GM08714 (cell line): ENCODE measurements around the gene PPP1CA.

ENCODE experiments used
- H3K4me3 ChIP-seq: fragments of 200-500 bp; sonication (Bioruptor generic); 2 replicates; pipeline ENCODE4 v1.5.1; 2014; ENCODE audit warnings: mild to moderate bottlenecking, low read length, inconsistent platforms
- ZNF274 ChIP-seq: IDR thresholded peaks from 2 replicates; pipeline ENCODE4 v1.6.1; 2012; ENCODE audit warnings: mild to moderate bottlenecking, low read depth, low read length

PPP1CA gene

GRCh38 chr11:67416416-67417335 lies 15.0 kb upstream of the PPP1CA start:
- H3K4me3 ChIP-seq, result no peak overlapping the region
- TF ChIP-seq ZNF274, result no peak

- TF ChIP-seq ZNF274, result no peak
- H3K4me3 ChIP-seq, result no peak within 1 kb of the TSS
These were observed 14.0 kb upstream of the PPP1CA start, which contains the start of gene CARNS1 for GRCh38 chr11:67415501-67416304. Gene CARNS1, plus strand, starts transcription at chr11:67415678. Its CDS starts 522 bp downstream, at chr11:67416200.

DNA sequence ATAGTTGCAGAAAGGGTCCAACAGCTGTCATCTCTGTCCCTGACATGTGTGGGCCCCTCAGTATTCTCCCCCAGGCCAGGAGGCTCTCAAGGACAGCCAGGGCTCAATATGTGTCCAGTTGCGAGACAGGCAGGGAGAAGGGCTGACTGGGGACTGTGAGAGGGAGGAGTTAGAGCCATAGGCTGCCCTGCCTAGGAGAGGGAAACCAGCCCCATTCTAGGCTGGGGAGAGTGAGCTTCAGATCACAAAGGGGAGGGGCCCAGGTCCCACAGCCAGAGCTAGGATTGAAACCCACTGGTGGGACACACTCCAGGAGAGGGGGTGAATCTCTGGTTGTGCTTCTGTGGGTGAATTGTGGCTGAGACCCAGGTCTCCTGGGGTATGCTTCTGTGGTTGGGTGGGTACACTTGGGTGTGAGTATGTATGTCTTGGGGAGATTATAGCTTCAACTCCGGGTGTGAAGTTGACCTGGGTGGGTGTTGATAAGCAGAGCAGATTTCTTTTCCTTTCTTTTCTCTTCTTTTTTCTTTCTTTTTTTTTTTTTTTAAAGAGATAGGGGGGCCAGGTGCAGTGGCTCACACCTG lies 11.7 kb upstream of the PPP1CA start:
- TF ChIP-seq ZNF274, result no peak
- no peak overlapping the region for H3K4me3 ChIP-seq

DNA sequence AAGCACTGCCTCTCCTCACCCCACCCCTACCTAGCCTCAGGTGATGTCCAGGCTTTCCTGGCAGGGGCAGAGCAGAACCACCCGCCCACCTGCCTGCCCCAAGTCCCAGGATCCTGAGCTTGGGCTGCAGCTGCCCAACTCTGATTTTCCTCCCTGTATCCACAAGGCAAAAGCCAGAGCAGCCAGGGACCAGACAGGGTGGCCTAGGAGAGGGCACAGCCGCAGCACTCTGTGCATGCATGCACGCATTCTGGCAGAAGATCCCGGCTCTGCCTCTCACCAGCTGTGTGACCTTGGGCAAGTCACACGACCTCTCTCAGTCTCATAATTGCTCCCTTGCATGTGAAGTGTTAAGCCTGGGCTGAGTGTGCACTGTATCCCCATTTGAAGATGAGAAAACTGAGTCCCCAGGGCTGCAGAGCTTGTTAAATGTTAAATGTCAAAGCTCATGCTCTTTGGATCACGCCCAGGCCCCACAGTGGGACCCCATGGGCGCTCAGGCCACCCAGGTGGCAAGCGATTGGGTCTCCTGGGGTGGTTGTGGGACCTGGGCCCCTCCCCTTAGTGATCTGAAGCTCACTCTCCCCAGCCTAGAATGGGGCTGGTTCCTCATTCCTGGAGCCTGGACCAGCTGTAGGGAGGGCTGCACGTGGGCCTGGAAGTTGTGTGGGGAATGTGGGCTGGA lies 11.0 kb upstream of the PPP1CA start:
- no peak for TF ChIP-seq ZNF274
- no peak overlapping the region for H3K4me3 ChIP-seq

DNA sequence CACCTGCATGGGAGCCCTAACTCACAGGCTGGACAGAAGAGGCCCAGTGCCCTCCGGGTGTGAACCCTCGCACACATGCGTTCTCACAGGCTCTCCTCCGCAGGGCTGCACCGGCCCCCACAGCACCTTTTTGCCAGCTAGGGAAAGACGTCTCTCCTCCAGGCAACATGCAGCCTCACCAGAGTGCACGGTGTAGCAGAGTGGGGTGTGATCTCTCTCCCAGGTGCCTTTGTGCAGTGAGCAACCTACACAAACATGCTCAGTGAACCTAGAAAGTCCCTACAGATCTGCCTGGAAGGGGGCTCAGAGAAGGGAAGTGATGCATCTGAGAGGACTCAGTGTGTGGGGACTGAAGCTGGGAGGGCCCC lies 10.1 kb upstream of the PPP1CA start:
- no peak overlapping the region for H3K4me3 ChIP-seq
- TF ChIP-seq ZNF274, result no peak

GRCh38 chr11:67410984-67411784 lies 9.5 kb upstream of the PPP1CA start:
- TF ChIP-seq ZNF274, result no peak
- no peak overlapping the region for H3K4me3 ChIP-seq

DNA sequence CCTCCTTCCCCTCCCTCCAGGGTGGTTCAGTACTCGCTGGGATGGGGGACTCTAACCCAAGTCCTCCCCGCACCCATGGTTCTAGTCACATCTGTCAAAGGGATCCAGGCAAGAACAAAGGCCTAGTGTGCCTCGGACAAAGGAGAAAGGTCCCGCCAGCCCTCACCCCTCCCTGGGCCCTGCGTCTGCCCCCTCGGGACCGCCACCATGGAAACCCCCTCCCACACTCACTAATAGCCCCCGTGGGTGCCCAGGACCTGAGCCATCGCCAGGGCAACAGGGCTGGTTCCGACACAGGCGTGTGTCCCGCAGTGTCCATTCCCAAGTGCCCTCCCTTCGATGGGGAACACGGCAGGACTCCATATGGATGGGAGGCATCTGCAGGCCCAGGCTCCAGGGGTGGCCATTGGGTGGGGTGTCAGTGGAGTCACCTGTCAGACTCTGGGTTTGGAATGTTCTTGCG lies 8.7 kb upstream of the PPP1CA start:
- no peak for TF ChIP-seq ZNF274
- H3K4me3 ChIP-seq, result no peak overlapping the region

- TF ChIP-seq ZNF274, result no peak
- peak overlapping the region; percentile 39; the same call in 1 of the 2 replicates for H3K4me3 ChIP-seq
These were observed 8.2 kb upstream of the PPP1CA start for GRCh38 chr11:67409781-67410368.

DNA sequence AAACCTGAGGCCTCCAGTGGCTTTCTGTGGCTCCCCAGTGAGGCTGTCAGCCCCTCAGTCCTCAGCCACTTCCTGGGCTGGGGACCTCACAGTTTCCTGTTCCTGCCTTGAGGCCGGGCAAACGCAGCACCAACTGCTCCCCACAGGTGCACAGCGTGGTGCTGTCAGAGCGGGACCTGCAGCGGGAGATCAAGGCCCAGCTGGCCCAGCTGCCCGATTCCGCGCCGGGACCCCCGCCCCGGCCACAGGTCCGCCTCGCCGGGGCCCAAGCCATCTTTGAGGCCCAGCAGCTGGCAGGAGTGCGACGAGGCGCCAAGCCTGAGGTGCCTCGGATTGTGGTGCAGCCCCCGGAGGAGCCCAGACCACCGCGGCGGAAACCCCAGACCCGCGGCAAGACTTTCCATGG lies 7.6 kb upstream of the PPP1CA start:
- TF ChIP-seq ZNF274, result no peak
- peak overlapping the region; percentile 39; the same call in 1 of the 2 replicates for H3K4me3 ChIP-seq

DNA sequence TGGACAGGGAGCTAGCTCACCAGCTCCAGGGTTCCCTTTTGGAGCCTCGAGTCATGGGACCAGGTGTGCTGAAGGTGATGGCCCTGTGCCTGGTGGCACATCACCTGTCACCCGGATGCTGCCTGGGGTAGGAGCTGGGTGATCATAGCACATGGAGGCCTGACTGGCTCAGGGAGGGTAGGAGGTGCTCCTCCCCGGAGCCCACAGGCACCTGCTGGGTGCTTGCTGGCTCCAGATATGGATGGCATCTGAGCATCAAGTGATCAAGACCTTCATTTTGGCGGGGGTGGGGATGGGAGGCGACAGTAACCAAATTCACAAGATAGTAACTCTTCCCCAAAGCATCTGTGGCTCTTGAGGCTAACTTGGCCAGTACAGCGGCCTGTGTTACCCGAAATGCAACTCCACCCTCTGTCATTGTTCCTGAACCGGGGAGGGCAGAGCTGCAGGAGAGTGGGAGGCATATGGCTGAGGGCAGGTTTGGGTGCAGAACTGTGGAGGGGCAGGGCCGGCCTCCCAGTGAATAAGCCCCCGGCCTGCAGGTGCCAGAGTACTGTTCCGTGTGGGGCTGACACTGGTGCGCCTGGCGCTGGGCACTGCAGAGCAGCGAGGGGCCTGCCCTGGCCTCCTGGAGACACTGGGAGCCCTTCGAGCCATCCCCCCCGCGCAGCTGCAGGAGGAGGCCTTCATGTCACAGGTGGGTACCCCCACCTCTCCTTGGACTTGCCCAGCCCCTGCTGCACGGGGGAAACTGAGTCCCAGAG lies 7.0 kb upstream of the PPP1CA start:
- no peak overlapping the region; the same call in 1 of the 2 replicates for H3K4me3 ChIP-seq
- no peak for TF ChIP-seq ZNF274

DNA sequence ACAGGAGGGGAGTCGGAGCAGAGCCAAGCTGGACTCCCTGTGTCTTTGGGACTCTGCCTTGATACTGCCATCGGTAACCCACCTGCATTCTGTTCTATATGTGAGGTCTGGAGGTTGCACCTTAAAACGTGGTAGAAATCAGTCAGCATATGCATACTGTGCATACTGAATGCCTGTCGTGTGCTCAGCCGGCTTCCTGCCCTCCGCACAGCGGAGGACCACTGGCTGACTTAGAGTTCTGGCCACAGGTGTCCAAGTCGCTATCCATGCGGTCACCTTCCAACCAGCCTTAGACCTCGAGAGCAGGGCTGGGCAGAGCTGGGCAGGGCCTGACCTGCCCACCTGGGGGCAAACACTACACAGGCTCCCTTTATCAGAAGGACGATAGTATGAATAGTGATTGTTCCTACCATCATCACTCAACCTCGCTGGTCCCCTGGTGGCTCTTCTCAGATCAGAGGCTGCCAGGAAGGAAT lies 6.1 kb upstream of the PPP1CA start:
- H3K4me3 ChIP-seq, result no peak overlapping the region
- no peak for TF ChIP-seq ZNF274

DNA sequence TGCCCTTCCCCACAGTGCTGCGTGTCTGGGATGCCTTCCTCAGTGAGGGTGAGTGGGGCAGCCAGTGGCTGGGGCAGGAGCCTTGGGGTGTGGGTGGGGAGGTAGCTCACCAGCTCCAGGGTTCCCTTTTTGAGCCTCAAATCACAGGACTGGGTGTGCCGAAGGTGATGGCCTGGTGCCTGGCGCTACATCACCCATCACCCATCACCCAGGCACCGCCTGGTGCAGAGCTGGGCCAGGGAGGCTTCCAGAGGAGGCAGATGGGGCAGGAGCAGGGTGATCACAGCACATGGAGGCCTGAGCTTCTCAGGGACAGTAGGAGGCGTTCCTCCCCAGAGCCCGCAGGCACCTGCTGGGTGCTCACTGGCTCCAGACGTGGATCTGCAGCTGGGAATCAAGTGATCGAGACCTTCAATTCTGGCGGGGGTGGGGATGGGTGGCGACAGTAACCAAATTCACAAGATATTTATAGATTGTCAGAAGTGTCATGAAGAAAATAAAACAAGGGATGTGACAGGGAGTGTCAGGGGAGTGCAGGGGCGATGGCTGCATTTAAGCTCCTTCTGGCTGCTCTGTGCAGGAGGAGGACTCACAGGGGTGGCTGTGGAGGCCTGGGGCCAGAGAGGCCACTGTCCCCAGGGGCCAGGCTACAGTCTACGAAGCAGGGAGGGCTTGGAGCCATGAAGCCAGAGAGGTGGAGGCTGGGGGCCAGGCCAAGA lies 5.5 kb upstream of the PPP1CA start:
- TF ChIP-seq ZNF274, result no peak
- H3K4me3 ChIP-seq, result no peak overlapping the region
